HCT116 (cell line): ENCODE data around the gene HIRIP3.

Experiments used
- EGR1 ChIP-seq: IDR thresholded peaks from 2 replicates; pipeline ENCODE4 v1.6.1; 2012; ENCODE audit warnings: low read depth
- ELF1 ChIP-seq: IDR thresholded peaks from 2 replicates; pipeline ENCODE4 v1.6.1; 2012; ENCODE audit warnings: low read depth, borderline replicate concordance
- EZH2 ChIP-seq: fragments of 200-600 bp; sonication (generic); IDR thresholded peaks from 2 replicates; pipeline ENCODE4 v1.6.1; 2017; ENCODE audit warnings: antibody characterized with exemption, mixed run types
- EZH2phosphoT487 ChIP-seq: fragments of 200-600 bp; IDR thresholded peaks from 2 replicates; pipeline ENCODE4 v1.6.1; 2018; ENCODE audit warnings: antibody characterized with exemption, borderline replicate concordance
- POLR2A ChIP-seq: IDR thresholded peaks from 2 replicates; pipeline ENCODE4 v1.7.0; 2011; ENCODE audit warnings: borderline replicate concordance; ENCODE audit not compliant: insufficient read depth, insufficient read length; ENCODE audit errors: extremely low read depth
- POLR2AphosphoS5 ChIP-seq: IDR thresholded peaks from 2 replicates; pipeline ENCODE4 v1.6.1; 2011; ENCODE audit warnings: mild to moderate bottlenecking, low read depth, low read length, moderate library complexity
- SRF ChIP-seq: IDR thresholded peaks from 2 replicates; pipeline ENCODE4 v1.6.1; 2012; ENCODE audit warnings: low read depth
- TF ChIP-seq, protein P1 (sequence below), 3 experiments: fragments of 200-600 bp in 1 of 3; sonication (generic) in 1 of 3; IDR thresholded peaks in 2 of 3; conservative IDR thresholded peaks in 1 of 3; 2 replicates each; pipeline ENCODE4 v1.5.1; 2012 to 2017; ENCODE audit warnings: low read depth in 2 of 3, low read length in 2 of 3, antibody characterized with exemption in 1 of 3, borderline replicate concordance in 1 of 3, control low read depth in 1 of 3, mild to moderate bottlenecking in 1 of 3, mixed read lengths in 1 of 3, mixed run types in 1 of 3, moderate library complexity in 1 of 3; ENCODE audit not compliant: insufficient read depth in 1 of 3

- TF ChIP-seq SRF (no peak), POLR2AphosphoS5 (no peak), EZH2 (no peak), POLR2A (no peak), EZH2phosphoT487 (no peak), EGR1 (no peak), ELF1 (no peak)
- TF ChIP-seq, protein P1, sequence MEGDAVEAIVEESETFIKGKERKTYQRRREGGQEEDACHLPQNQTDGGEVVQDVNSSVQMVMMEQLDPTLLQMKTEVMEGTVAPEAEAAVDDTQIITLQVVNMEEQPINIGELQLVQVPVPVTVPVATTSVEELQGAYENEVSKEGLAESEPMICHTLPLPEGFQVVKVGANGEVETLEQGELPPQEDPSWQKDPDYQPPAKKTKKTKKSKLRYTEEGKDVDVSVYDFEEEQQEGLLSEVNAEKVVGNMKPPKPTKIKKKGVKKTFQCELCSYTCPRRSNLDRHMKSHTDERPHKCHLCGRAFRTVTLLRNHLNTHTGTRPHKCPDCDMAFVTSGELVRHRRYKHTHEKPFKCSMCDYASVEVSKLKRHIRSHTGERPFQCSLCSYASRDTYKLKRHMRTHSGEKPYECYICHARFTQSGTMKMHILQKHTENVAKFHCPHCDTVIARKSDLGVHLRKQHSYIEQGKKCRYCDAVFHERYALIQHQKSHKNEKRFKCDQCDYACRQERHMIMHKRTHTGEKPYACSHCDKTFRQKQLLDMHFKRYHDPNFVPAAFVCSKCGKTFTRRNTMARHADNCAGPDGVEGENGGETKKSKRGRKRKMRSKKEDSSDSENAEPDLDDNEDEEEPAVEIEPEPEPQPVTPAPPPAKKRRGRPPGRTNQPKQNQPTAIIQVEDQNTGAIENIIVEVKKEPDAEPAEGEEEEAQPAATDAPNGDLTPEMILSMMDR (IDR thresholded peaks at IDR 0.05 in 2 of 3, conservative IDR thresholded peaks at IDR 0.05 in 1 of 3; ENCODE audit: borderline replicate concordance in 1 of 3, insufficient read depth in 1 of 3, low read depth in 2 of 3, low read length in 2 of 3): no peak
Observed at GRCh38 chr16:29950806-29951461, 44.5 kb downstream of the HIRIP3 start.
